ENCODE measurements around the gene TMIGD1. TPM values are rescaled to one million over a fixed set of nuclear protein-coding genes. Genes with fewer than 3 reads are reported as not detected.

TMIGD1 gene
- total and polyA plus RNA-seq, 2 of the 13 experiments (the other 11 are each of a cell fraction or from before 2014, with no cell fraction given) = not detected

GRCh38 chr17:30376621-30377452, 43.0 kb upstream of the TMIGD1 start (continued):
- TF ChIP-seq HNRNPH1 (optimal IDR thresholded peaks at IDR 0.05; ENCODE audit: low read depth, low read length) (no peak), ZNF619 (CRISPR knock-in tag; IDR thresholded peaks at IDR 0.05) (no peak), RBFOX2 (IDR thresholded peaks at IDR 0.05; ENCODE audit: low read depth, low read length) (peak; percentile 56; the same call in 1 of the 2 replicates), HIVEP1 (CRISPR knock-in tag; IDR thresholded peaks at IDR 0.05) (0 out of 2 replicates have a peak, but pooled peaks have one; percentile 39), HDAC2 (CRISPR knock-in tag; IDR thresholded peaks at IDR 0.05) (peak; percentile 81), ZNF335 (CRISPR knock-in tag; IDR thresholded peaks at IDR 0.05) (peak; percentile 68; the same call in 1 of the 2 replicates), ZNF234 (CRISPR knock-in tag; conservative IDR thresholded peaks at IDR 0.05) (no peak), CEBPB (IDR thresholded peaks at IDR 0.05; ENCODE audit: borderline replicate concordance, low read depth, low read length) (peak; percentile 37; the same call in 1 of the 2 replicates), ARID3A (IDR thresholded peaks at IDR 0.05; ENCODE audit: low read depth, low read length) (peak; percentile 40; the same call in 1 of the 2 replicates), ZSCAN21 (CRISPR knock-in tag; IDR thresholded peaks at IDR 0.05; ENCODE audit: borderline replicate concordance) (no peak), GATAD1 (CRISPR knock-in tag; IDR thresholded peaks at IDR 0.05) (peak; percentile 53; the same call in 1 of the 2 replicates), NAIF1 (CRISPR knock-in tag; IDR thresholded peaks at IDR 0.05; ENCODE audit: borderline replicate concordance) (0 out of 2 replicates have a peak, but pooled peaks have one; percentile 34), ARID5B (CRISPR knock-in tag; IDR thresholded peaks at IDR 0.05) (peak; percentile 91), XRCC5 (optimal IDR thresholded peaks at IDR 0.05; ENCODE audit: low read length) (no peak), SNAPC4 (CRISPR knock-in tag; IDR thresholded peaks at IDR 0.05) (peak; percentile 86), ZNF530 (CRISPR knock-in tag; IDR thresholded peaks at IDR 0.05; ENCODE audit: low read depth) (no peak)
